HCT116 (cell line): Measurements from ENCODE around the gene HLA-DQB2. TPM values are rescaled to one million over a fixed set of nuclear protein-coding genes. Genes with fewer than 3 reads are reported as not detected.
A peak's percentile ranks its signal among the peaks of the same experiment; 100 is the strongest.
"Not testable (repeated sequence)": the region's sequence is repeated elsewhere in the genome, so short reads cannot be mapped to it uniquely, and the experiment has no call there.

Experiments
- ATAC-seq: fragments of 200-7000 bp; cut with Tn5 transposase; 2 replicates; pipeline ENCODE4 v1.9.1; 2020; ENCODE audit warnings: mild to moderate bottlenecking, moderate library complexity
- BruUV-seq: library from RNA; stranded (reverse); fragments of 400-500 nt; replicated peaks from 2 replicates; lab custom pipeline; 2021; lab: Mats Ljungman, UMichigan
- CTCF ChIA-PET: fragments of 300-600 bp; sonication (Branson Sonifier 250); formaldehyde crosslinking; loops from one replicate; lab custom pipeline; 2021; ENCODE audit warnings: antibody characterized with exemption; lab: Charles Lee
- POLR2A ChIA-PET: fragments of 300-600, 350-600 bp; sonication (Branson Sonifier 250); formaldehyde crosslinking; loops from one replicate; lab custom pipeline; 2021; ENCODE audit warnings: antibody characterized with exemption; lab: Charles Lee
- RAD21 ChIA-PET, 2 experiments: fragments of 300-600 bp; sonication (Branson Sonifier 250); formaldehyde crosslinking; loops; one replicate each; lab custom pipeline; 2023; ENCODE audit warnings: low total read pairs in 2 of 2; ENCODE audit not compliant: uncharacterized antibody in 2 of 2, unreplicated experiment in 2 of 2, low non-redundant PET in 1 of 2; lab: Charles Lee
- DNase-seq: peaks from one replicate; pipeline ENCODE4 v3.0.0-alpha.2; 2010; ENCODE audit warnings: low read depth, low spot score
- H2AFZ ChIP-seq: fragments of 200-600 bp; shearing (Covaris generic), sonication (generic); 2 replicates; pipeline ENCODE4 v1.6.1; 2017; ENCODE audit warnings: low read depth, mixed run types, mixed read lengths, antibody characterized with exemption, low read length; ENCODE audit not compliant: poor library complexity, severe bottlenecking
- H3K27ac ChIP-seq: 2 replicates; pipeline ENCODE4 v1.5.1; 2012; ENCODE audit warnings: low read depth, low read length
- H3K27me3 ChIP-seq: fragments of 200-600 bp; sonication (generic); 2 replicates; pipeline ENCODE4 v1.6.1; 2016; ENCODE audit warnings: mixed run types, low read length, mixed read lengths; ENCODE audit not compliant: insufficient read depth
- H3K36me3 ChIP-seq, 2 experiments: fragments of 200-500 bp in 1 of 2; fragments of 200-600 bp in 1 of 2; sonication (Bioruptor generic) in 1 of 2; sonication (generic) in 1 of 2; 2 replicates each; pipeline versions ENCODE4 v1.5.1 to v1.6.1; 2014 to 2016; ENCODE audit warnings: low read length in 2 of 2, inconsistent platforms in 1 of 2, mixed read lengths in 1 of 2, mixed run types in 1 of 2; ENCODE audit not compliant: insufficient read depth in 2 of 2, control insufficient read depth in 1 of 2
- H3K4me1 ChIP-seq, 2 experiments: fragments of 200-600 bp in 1 of 2; sonication (generic) in 1 of 2; 2 replicates each; pipeline versions ENCODE4 v1.5.1 to v1.6.1; 2012 to 2017; ENCODE audit warnings: low read length in 2 of 2, inconsistent platforms in 1 of 2, mild to moderate bottlenecking in 1 of 2, mixed read lengths in 1 of 2, mixed run types in 1 of 2, moderate library complexity in 1 of 2; ENCODE audit not compliant: insufficient read depth in 2 of 2, control insufficient read depth in 1 of 2
- H3K4me2 ChIP-seq: fragments of 200-600 bp; sonication (generic); 2 replicates; pipeline ENCODE4 v1.6.1; 2017; ENCODE audit warnings: mixed run types, low read length, mixed read lengths
- H3K4me3 ChIP-seq, 2 experiments: fragments of 200-600 bp in 1 of 2; sonication (generic) in 1 of 2; replicated peaks in 1 of 2; 2 replicates each; pipeline ENCODE4 v1.5.1; 2011 to 2016; ENCODE audit warnings: low read length in 2 of 2, control low read depth in 1 of 2, low read depth in 1 of 2, mild to moderate bottlenecking in 1 of 2, mixed read lengths in 1 of 2, mixed run types in 1 of 2
- H3K79me2 ChIP-seq: fragments of 200-600 bp; sonication (generic); 2 replicates; pipeline ENCODE4 v1.6.1; 2017; ENCODE audit warnings: mild to moderate bottlenecking, mixed run types, low read length, moderate library complexity, mixed read lengths; ENCODE audit not compliant: insufficient read depth
- H3K9ac ChIP-seq: fragments of 200-600 bp; sonication (generic); 2 replicates; pipeline ENCODE4 v1.6.1; 2016; ENCODE audit warnings: low read length, mixed read lengths
- H3K9me2 ChIP-seq: fragments of 200-600 bp; sonication (generic), shearing (Covaris generic); 2 replicates; pipeline ENCODE4 v1.6.1; 2017; ENCODE audit warnings: mixed run types, mild to moderate bottlenecking, moderate library complexity; ENCODE audit not compliant: insufficient read depth
- H3K9me3 ChIP-seq, 2 experiments: fragments of 200-500 bp in 1 of 2; fragments of 200-600 bp in 1 of 2; sonication (Bioruptor generic) in 1 of 2; sonication (generic) in 1 of 2; 2 replicates each; pipeline ENCODE4 v1.6.1; 2014 to 2017; ENCODE audit warnings: low read length in 2 of 2, mixed read lengths in 2 of 2, inconsistent platforms in 1 of 2, low read depth in 1 of 2, mild to moderate bottlenecking in 1 of 2, mixed run types in 1 of 2, moderate library complexity in 1 of 2; ENCODE audit not compliant: control insufficient read depth in 1 of 2, insufficient read depth in 1 of 2
- H4K20me1 ChIP-seq: fragments of 200-600 bp; sonication (generic), shearing (Covaris generic); 2 replicates; pipeline ENCODE4 v1.6.1; 2017; ENCODE audit warnings: mixed run types, mild to moderate bottlenecking, moderate library complexity; ENCODE audit not compliant: insufficient read depth
- ATF3 ChIP-seq: IDR thresholded peaks from 2 replicates; pipeline ENCODE4 v1.6.1; 2012
- ELF1 ChIP-seq: IDR thresholded peaks from 2 replicates; pipeline ENCODE4 v1.6.1; 2012; ENCODE audit warnings: low read depth, borderline replicate concordance
- EZH2 ChIP-seq: fragments of 200-600 bp; sonication (generic); IDR thresholded peaks from 2 replicates; pipeline ENCODE4 v1.6.1; 2017; ENCODE audit warnings: antibody characterized with exemption, mixed run types
- EZH2phosphoT487 ChIP-seq: fragments of 200-600 bp; IDR thresholded peaks from 2 replicates; pipeline ENCODE4 v1.6.1; 2018; ENCODE audit warnings: antibody characterized with exemption, borderline replicate concordance
- POLR2AphosphoS5 ChIP-seq: IDR thresholded peaks from 2 replicates; pipeline ENCODE4 v1.6.1; 2011; ENCODE audit warnings: mild to moderate bottlenecking, low read depth, low read length, moderate library complexity
- SP1 ChIP-seq: IDR thresholded peaks from 2 replicates; pipeline ENCODE4 v1.6.1; 2012; ENCODE audit warnings: low read depth
- TCF7L2 ChIP-seq: IDR thresholded peaks from 2 replicates; pipeline ENCODE4 v1.7.0; 2011; ENCODE audit warnings: borderline replicate concordance, inconsistent platforms; ENCODE audit not compliant: insufficient read depth, insufficient read length; ENCODE audit errors: extremely low read depth
- YY1 ChIP-seq: IDR thresholded peaks from 2 replicates; pipeline ENCODE4 v1.6.1; 2011; ENCODE audit warnings: low read length, low read depth, moderate library complexity, mild to moderate bottlenecking; ENCODE audit not compliant: insufficient replicate concordance; ENCODE audit errors: extremely low read depth
- intact Hi-C: fragments of 100-400 bp; cut with micrococcal nuclease; formaldehyde crosslinking; loops from 2 replicates; pipeline ENCODE4 v1.10.0; 2022
- total RNA-seq: library from RNA; stranded (reverse); gene quantifications from one replicate; pipeline ENCODE4 v1.2.1, GENCODE V29; 2021; ENCODE audit not compliant: unreplicated experiment
- TF ChIP-seq, protein P1 (sequence below), 3 experiments: fragments of 200-600 bp in 1 of 3; sonication (generic) in 1 of 3; IDR thresholded peaks in 2 of 3; conservative IDR thresholded peaks in 1 of 3; 2 replicates each; pipeline ENCODE4 v1.5.1; 2012 to 2017; ENCODE audit warnings: low read depth in 2 of 3, low read length in 2 of 3, antibody characterized with exemption in 1 of 3, borderline replicate concordance in 1 of 3, control low read depth in 1 of 3, mild to moderate bottlenecking in 1 of 3, mixed read lengths in 1 of 3, mixed run types in 1 of 3, moderate library complexity in 1 of 3; ENCODE audit not compliant: insufficient read depth in 1 of 3

The HLA-DQB2 gene
- total RNA-seq, 1 experiment from 2014 or later: 1.8 TPM

DNA sequence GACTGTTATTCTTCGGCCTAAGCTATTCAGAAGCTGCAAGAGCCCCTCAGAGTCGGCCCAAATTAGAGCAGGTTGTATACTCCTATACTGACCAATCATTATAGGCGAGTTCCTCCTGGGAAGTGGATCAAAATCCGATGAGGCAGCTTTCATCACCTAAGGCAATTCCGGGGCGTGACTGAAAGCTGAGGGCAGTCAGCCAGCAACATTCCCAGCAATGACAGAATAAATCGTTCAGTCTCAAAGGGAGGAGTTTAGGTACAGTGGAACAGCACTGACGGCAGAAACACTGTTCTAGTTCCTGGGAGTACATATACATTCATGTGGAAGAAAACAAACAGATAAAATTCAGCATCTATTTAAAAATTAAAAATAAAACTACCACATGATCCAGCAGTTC is 10.8 kb downstream of the HLA-DQB2 start:
- intact Hi-C loops: loop anchor here (5.0 kb wide), 1 partner anchor 100 kb away; no protein-coding TSS in a partner anchor
- CTCF ChIA-PET: interaction anchor here (0.7 kb wide), 1 partner anchor 52 kb away, joined by 3 read pairs; no protein-coding TSS in a partner anchor
- no peak for TF ChIP-seq EZH2phosphoT487
- no peak for TF ChIP-seq SP1
- TF ChIP-seq, protein P1, sequence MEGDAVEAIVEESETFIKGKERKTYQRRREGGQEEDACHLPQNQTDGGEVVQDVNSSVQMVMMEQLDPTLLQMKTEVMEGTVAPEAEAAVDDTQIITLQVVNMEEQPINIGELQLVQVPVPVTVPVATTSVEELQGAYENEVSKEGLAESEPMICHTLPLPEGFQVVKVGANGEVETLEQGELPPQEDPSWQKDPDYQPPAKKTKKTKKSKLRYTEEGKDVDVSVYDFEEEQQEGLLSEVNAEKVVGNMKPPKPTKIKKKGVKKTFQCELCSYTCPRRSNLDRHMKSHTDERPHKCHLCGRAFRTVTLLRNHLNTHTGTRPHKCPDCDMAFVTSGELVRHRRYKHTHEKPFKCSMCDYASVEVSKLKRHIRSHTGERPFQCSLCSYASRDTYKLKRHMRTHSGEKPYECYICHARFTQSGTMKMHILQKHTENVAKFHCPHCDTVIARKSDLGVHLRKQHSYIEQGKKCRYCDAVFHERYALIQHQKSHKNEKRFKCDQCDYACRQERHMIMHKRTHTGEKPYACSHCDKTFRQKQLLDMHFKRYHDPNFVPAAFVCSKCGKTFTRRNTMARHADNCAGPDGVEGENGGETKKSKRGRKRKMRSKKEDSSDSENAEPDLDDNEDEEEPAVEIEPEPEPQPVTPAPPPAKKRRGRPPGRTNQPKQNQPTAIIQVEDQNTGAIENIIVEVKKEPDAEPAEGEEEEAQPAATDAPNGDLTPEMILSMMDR (IDR thresholded peaks at IDR 0.05 in 2 of 3, conservative IDR thresholded peaks at IDR 0.05 in 1 of 3; ENCODE audit: borderline replicate concordance in 1 of 3, insufficient read depth in 1 of 3, low read depth in 2 of 3, low read length in 2 of 3): no peak
- TF ChIP-seq POLR2AphosphoS5: no peak
- TF ChIP-seq YY1: no peak
- TF ChIP-seq TCF7L2: no peak
- no peak for TF ChIP-seq EZH2
- no peak for TF ChIP-seq ELF1
- no peak for TF ChIP-seq ATF3
- TF ChIP-seq, all 23 proteins: peak for 0
- DNase-seq: peak; percentile 37
- Histone ChIP-seq H3K4me2 (peak overlapping the region; percentile 47), H3K79me2 (no peaks in the 10 kb centered on the region), H3K4me3 (no peak overlapping the region), H3K27ac (no peak overlapping the region), H2AFZ (peak overlapping the region; percentile 71), H3K9me2 (no peaks in the 10 kb centered on the region), H3K4me1 (peaks cover 0 to 9% of the 10 kb centered on the region in 2 experiments; a peak in 1 of 4 replicates), H3K9me3 (no peaks in the 10 kb centered on the region), H3K36me3 (no peaks in the 10 kb centered on the region), H4K20me1 (no peaks in the 10 kb centered on the region), H3K9ac (no peak overlapping the region), H3K27me3 (no peaks in the 10 kb centered on the region)
- POLR2A ChIA-PET: no interaction called here
- RAD21 ChIA-PET: no interaction called here
- peak; percentile 69 for ATAC-seq
- BruUV-seq: no TSS peak

GRCh38 chr6:32745649-32746048 is 17.7 kb downstream of the HLA-DQB2 start:
- H3K27ac ChIP-seq, H3K4me2 ChIP-seq, H3K79me2 ChIP-seq, CTCF ChIA-PET, RAD21 ChIA-PET, H3K27me3 ChIP-seq, intact Hi-C loops, H3K4me3 ChIP-seq, BruUV-seq, H3K9me3 ChIP-seq, ATAC-seq, H3K4me1 ChIP-seq, H2AFZ ChIP-seq, H3K9ac ChIP-seq, H3K9me2 ChIP-seq, DNase-seq, H3K36me3 ChIP-seq, POLR2A ChIA-PET, H4K20me1 ChIP-seq: not testable (repeated sequence)
